HepG2 (cell line): Measurements from ENCODE around the gene NPHP4. TPM values are rescaled to one million over a fixed set of nuclear protein-coding genes. Genes with fewer than 3 reads are reported as not detected.

Experiments used
- ZNF143 ChIP-seq: sonication (generic); formaldehyde crosslinking; IDR thresholded peaks from 2 replicates; pipeline ENCODE4 v1.4.0; 2020; ENCODE audit warnings: missing genetic modification reagents
- ZNF263 ChIP-seq: sonication (generic); formaldehyde crosslinking; IDR thresholded peaks from 2 replicates; pipeline ENCODE4 v1.4.0; 2020; ENCODE audit warnings: missing genetic modification reagents
- ZNF264 ChIP-seq: sonication (generic); formaldehyde crosslinking; IDR thresholded peaks from 2 replicates; pipeline ENCODE4 v1.4.0; 2020; ENCODE audit warnings: missing genetic modification reagents
- ZNF274 ChIP-seq: sonication (generic); formaldehyde crosslinking; IDR thresholded peaks from 2 replicates; pipeline ENCODE4 v1.5.1; 2020; ENCODE audit warnings: mild to moderate bottlenecking, missing genetic modification reagents
- polyA plus RNA-seq, 8 experiments: library from polyadenylated mRNA; depleted of rRNA in 3 of 8; stranded (reverse) in 7 of 8; unstranded in 1 of 8; fragments of >200 nt; fragmentation: Illumina TruSeq in 4 of 8; extraction: Trizol in 4 of 8; gene quantifications; 2 replicates each; pipeline versions ENCODE4 v1.2.1 to v1.2.3, GENCODE V29; 2011 to 2016; ENCODE audit warnings: low read depth in 4 of 8, missing spikeins in 1 of 8, mixed read lengths in 1 of 8; ENCODE audit not compliant: insufficient read depth in 1 of 8
- total RNA-seq, 5 experiments: library from RNA; depleted of rRNA; stranded (reverse); fragments of >200 nt; fragmentation: Illumina TruSeq; extraction: Trizol; gene quantifications; 2 replicates each; pipeline ENCODE4 v1.2.3, GENCODE V29; 2016; ENCODE audit warnings: low read depth in 1 of 5
- TF ChIP-seq, protein P1 (sequence below), 2 experiments: sonication (generic) in 1 of 2; formaldehyde crosslinking in 1 of 2; IDR thresholded peaks; 2 replicates each; pipeline versions ENCODE4 v1.6.1 to v1.9.0; 2014 to 2022; ENCODE audit warnings: antibody characterized with exemption in 1 of 2, borderline replicate concordance in 1 of 2, inconsistent platforms in 1 of 2, low read depth in 1 of 2, missing genetic modification reagents in 1 of 2
- TF ChIP-seq, protein P2 (sequence below): sonication (generic); formaldehyde crosslinking; IDR thresholded peaks from 2 replicates; pipeline ENCODE4 v1.8.1; 2023; ENCODE audit warnings: mild to moderate bottlenecking, missing genetic modification reagents, borderline replicate concordance
- TF ChIP-seq, protein P3 (sequence below): sonication (generic); formaldehyde crosslinking; IDR thresholded peaks from 2 replicates; pipeline ENCODE4 v1.4.0; 2020; ENCODE audit warnings: missing genetic modification reagents, borderline replicate concordance
- TF ChIP-seq, protein P4 (sequence below): sonication (generic); formaldehyde crosslinking; IDR thresholded peaks from 2 replicates; pipeline ENCODE4 v1.4.0; 2020; ENCODE audit warnings: missing genetic modification reagents, borderline replicate concordance
- TF ChIP-seq, protein P5 (sequence below): sonication (generic); formaldehyde crosslinking; IDR thresholded peaks from 2 replicates; pipeline ENCODE4 v1.5.1; 2020; ENCODE audit warnings: mild to moderate bottlenecking, missing genetic modification reagents, moderate library complexity

Gene NPHP4
- total and polyA plus RNA-seq, 2 of the 13 experiments (the other 11 are each of a cell fraction or from before 2014, with no cell fraction given), result 4.4 to 6.8 TPM

DNA sequence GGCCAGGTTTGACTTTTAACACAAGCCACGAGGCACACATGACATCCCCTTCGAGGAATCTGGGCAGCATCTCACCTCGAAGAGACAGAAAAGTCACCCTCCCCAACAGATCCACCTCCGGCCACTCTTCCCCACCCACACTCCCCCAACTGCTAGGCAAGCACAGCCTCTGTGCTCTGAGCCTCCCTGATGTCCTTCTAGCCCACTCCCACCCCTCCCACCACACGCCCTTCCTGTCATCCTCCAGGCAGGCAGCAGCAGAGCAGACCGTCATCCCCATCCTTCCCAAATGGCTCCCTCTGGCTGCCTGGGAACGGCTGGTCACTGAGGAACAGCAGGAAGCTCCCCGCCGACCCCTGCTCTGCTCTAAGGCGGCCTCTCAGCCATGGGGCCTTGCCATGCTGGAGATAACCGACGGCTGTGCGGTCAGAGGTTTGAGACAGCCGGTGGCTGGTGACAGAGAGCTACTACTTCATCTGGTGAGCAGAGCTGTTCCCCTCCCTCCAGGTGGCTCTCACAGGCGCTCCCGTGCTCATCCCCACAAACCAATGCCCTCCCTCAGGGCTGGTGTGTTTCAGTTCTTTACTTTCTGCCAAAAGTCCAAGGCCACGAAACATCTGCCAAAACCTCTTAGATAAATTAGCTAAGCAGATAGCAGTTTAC is 25.6 kb downstream of the NPHP4 start (continued):
- TF ChIP-seq, protein P1, sequence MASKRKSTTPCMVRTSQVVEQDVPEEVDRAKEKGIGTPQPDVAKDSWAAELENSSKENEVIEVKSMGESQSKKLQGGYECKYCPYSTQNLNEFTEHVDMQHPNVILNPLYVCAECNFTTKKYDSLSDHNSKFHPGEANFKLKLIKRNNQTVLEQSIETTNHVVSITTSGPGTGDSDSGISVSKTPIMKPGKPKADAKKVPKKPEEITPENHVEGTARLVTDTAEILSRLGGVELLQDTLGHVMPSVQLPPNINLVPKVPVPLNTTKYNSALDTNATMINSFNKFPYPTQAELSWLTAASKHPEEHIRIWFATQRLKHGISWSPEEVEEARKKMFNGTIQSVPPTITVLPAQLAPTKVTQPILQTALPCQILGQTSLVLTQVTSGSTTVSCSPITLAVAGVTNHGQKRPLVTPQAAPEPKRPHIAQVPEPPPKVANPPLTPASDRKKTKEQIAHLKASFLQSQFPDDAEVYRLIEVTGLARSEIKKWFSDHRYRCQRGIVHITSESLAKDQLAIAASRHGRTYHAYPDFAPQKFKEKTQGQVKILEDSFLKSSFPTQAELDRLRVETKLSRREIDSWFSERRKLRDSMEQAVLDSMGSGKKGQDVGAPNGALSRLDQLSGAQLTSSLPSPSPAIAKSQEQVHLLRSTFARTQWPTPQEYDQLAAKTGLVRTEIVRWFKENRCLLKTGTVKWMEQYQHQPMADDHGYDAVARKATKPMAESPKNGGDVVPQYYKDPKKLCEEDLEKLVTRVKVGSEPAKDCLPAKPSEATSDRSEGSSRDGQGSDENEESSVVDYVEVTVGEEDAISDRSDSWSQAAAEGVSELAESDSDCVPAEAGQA (IDR thresholded peaks at IDR 0.05; ENCODE audit: low read depth), result no peak
- TF ChIP-seq, protein P1 (CRISPR knock-in tag; IDR thresholded peaks at IDR 0.05; ENCODE audit: borderline replicate concordance), result no peak
- TF ChIP-seq ZNF264 (CRISPR knock-in tag) (no peak), ZNF263 (0 out of 2 replicates have a peak, but pooled peaks have one; percentile 35), ZNF274 (no peak), ZNF143 (CRISPR knock-in tag) (no peak)
- TF ChIP-seq, protein P2, sequence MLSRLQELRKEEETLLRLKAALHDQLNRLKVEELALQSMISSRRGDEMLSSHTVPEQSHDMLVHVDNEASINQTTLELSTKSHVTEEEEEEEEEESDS, result no peak
- TF ChIP-seq, protein P3, sequence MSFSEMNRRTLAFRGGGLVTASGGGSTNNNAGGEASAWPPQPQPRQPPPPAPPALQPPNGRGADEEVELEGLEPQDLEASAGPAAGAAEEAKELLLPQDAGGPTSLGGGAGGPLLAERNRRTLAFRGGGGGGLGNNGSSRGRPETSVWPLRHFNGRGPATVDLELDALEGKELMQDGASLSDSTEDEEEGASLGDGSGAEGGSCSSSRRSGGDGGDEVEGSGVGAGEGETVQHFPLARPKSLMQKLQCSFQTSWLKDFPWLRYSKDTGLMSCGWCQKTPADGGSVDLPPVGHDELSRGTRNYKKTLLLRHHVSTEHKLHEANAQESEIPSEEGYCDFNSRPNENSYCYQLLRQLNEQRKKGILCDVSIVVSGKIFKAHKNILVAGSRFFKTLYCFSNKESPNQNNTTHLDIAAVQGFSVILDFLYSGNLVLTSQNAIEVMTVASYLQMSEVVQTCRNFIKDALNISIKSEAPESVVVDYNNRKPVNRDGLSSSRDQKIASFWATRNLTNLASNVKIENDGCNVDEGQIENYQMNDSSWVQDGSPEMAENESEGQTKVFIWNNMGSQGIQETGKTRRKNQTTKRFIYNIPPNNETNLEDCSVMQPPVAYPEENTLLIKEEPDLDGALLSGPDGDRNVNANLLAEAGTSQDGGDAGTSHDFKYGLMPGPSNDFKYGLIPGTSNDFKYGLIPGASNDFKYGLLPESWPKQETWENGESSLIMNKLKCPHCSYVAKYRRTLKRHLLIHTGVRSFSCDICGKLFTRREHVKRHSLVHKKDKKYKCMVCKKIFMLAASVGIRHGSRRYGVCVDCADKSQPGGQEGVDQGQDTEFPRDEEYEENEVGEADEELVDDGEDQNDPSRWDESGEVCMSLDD (CRISPR knock-in tag), result no peak
- TF ChIP-seq, protein P4, sequence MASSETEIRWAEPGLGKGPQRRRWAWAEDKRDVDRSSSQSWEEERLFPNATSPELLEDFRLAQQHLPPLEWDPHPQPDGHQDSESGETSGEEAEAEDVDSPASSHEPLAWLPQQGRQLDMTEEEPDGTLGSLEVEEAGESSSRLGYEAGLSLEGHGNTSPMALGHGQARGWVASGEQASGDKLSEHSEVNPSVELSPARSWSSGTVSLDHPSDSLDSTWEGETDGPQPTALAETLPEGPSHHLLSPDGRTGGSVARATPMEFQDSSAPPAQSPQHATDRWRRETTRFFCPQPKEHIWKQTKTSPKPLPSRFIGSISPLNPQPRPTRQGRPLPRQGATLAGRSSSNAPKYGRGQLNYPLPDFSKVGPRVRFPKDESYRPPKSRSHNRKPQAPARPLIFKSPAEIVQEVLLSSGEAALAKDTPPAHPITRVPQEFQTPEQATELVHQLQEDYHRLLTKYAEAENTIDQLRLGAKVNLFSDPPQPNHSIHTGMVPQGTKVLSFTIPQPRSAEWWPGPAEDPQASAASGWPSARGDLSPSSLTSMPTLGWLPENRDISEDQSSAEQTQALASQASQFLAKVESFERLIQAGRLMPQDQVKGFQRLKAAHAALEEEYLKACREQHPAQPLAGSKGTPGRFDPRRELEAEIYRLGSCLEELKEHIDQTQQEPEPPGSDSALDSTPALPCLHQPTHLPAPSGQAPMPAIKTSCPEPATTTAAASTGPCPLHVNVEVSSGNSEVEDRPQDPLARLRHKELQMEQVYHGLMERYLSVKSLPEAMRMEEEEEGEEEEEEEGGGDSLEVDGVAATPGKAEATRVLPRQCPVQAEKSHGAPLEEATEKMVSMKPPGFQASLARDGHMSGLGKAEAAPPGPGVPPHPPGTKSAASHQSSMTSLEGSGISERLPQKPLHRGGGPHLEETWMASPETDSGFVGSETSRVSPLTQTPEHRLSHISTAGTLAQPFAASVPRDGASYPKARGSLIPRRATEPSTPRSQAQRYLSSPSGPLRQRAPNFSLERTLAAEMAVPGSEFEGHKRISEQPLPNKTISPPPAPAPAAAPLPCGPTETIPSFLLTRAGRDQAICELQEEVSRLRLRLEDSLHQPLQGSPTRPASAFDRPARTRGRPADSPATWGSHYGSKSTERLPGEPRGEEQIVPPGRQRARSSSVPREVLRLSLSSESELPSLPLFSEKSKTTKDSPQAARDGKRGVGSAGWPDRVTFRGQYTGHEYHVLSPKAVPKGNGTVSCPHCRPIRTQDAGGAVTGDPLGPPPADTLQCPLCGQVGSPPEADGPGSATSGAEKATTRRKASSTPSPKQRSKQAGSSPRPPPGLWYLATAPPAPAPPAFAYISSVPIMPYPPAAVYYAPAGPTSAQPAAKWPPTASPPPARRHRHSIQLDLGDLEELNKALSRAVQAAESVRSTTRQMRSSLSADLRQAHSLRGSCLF, result no peak
- TF ChIP-seq, protein P5, sequence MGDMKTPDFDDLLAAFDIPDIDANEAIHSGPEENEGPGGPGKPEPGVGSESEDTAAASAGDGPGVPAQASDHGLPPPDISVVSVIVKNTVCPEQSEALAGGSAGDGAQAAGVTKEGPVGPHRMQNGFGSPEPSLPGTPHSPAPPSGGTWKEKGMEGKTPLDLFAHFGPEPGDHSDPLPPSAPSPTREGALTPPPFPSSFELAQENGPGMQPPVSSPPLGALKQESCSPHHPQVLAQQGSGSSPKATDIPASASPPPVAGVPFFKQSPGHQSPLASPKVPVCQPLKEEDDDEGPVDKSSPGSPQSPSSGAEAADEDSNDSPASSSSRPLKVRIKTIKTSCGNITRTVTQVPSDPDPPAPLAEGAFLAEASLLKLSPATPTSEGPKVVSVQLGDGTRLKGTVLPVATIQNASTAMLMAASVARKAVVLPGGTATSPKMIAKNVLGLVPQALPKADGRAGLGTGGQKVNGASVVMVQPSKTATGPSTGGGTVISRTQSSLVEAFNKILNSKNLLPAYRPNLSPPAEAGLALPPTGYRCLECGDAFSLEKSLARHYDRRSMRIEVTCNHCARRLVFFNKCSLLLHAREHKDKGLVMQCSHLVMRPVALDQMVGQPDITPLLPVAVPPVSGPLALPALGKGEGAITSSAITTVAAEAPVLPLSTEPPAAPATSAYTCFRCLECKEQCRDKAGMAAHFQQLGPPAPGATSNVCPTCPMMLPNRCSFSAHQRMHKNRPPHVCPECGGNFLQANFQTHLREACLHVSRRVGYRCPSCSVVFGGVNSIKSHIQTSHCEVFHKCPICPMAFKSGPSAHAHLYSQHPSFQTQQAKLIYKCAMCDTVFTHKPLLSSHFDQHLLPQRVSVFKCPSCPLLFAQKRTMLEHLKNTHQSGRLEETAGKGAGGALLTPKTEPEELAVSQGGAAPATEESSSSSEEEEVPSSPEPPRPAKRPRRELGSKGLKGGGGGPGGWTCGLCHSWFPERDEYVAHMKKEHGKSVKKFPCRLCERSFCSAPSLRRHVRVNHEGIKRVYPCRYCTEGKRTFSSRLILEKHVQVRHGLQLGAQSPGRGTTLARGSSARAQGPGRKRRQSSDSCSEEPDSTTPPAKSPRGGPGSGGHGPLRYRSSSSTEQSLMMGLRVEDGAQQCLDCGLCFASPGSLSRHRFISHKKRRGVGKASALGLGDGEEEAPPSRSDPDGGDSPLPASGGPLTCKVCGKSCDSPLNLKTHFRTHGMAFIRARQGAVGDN (CRISPR knock-in tag), result peak; percentile 31; the same call in 1 of the 2 replicates
